Glomerular visceral epithelial cell (primary cell): ENCODE data around the gene OLA1.

Experiments used
- DNase-seq: peaks from one replicate; pipeline ENCODE4 v3.0.0-alpha.2; 2016; ENCODE audit errors: extremely low spot score

The OLA1 gene

DNA sequence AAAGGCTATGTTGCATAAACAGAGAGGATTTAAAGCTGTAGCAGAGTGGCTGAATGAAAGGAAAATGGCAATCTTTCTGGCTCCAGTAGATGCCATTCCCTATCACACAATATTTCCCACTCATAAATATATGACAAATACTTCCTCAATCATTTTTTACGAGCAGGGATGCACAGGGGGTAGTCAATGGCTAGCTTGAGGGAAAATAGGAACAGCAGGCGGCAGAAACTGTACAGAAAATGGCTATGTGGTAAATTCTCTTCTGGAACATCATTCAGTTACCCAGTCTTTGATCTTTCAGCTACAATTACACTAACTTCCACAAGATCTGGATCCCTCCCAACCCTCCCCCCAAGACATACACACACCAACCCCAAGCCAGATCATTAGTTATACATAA, 127.2 kb downstream of the OLA1 start:
- DNase-seq: no peak

DNA sequence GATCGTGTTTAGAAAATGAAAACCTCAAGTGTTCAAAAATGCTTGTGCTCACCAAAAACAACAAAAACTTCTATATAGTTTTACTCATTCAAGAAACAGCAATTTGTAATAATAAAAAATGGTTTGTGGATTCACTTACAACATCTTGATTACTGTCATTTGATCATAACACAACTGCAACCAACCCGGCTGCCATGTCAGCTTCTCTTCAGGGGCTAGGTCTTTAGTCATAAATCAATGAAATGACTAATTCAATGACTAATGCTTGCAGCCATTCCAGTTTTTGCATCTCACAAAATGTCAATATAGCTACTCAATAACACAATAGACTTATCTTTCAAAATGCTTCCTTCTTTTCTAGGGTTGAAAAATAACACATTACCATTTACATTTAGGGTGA, 128.0 kb downstream of the OLA1 start:
- DNase-seq: no peak

DNA sequence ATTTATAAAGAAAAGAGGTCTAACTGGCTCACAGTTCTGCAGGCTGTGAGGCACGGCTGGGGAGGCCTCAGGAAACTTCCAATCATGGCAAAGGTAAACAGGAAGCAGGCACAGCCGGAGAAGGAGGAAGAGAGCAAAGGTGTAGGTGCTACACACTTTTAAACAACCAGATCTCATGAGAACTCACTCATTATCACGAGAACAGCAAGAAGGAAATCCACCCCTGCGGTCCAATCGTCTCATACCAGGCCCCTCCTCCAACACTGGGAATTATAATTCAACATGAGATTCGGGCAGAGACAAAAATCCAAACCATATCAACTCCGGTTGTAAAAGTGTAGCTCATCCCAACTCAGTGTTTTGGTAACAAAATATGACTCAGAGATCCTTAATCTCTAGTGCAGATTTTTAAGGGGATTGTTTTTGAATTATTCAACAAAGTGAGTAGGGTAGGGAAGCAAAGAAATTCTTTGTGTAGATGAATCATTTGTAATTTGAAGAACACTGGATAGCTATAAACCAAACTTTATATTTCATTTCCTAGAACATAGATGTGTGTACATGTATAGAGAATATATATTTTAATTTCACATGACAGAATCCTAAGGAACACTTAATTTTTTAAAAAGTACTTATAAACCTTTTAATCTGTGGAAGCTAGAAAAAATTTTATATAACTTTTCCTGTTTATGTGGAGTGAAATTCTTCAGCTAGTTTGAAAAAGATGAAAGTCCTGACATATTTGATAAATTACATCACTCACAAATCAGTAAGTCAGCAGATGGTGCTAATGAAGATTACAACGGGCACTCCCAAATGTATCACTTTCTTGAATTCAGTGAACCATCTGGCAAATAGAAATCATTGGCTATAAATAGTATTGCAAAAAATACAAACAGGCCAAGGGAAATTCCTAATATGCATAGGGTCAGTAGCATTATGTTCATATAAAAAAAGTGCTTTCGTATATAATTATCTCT, 130.1 kb downstream of the OLA1 start:
- DNase-seq: peak; percentile 38

DNA sequence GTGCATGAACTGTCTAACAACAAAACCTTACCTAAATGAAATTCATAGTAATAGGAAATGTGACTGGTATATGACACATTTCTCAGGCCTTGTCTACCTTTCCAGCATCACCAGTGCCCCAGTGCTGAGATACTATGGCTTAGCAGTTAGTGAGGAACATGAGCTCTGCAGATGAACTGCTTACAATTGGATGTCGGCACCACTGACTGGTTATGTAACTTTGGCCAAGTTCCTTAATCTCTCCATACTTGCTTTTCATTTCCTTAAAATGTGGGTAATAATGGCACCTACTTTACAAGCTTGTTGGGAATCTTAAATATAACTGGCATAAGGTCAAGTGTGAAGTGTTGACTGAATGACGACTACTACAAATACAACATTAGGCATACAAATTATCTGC, 136.3 kb downstream of the OLA1 start:
- DNase-seq: no peak

DNA sequence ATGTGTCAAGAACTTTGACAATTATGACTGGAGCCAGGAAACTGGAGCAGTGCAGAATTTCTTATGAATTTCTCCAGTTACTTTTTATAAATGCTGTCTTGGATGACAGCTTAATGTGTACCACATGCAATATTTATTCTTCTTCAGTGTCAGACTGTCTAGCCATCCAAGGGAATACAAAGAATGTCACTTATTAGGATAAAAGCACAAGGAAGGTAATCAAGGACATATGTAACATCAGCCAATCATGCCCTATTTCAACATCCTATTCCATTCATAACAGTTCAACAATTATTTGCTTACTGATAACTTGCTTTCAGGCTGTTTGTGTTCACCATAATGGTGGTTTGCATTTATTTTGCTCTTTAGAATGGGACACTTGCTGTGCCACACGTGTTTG, 139.8 kb downstream of the OLA1 start:
- no peak for DNase-seq

DNA sequence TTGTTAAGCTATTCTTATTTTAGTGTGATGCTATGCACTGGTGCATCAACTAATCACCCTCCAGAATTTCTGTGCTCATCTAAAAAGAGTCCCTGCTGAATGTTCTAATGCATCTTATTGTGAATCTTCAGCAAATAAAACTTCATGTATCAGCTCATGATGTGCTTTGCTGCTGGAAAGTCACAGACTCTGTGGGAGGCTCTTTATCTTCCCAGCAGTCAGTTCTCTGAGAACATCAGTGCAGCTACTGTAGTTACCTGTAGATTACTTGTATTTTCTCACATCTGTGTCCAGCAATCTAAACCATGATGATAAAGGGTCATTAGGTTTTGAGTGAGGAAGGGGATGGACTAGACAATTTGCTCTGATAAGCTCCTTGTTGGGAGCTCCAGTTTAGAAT, 141.6 kb downstream of the OLA1 start:
- no peak for DNase-seq

DNA sequence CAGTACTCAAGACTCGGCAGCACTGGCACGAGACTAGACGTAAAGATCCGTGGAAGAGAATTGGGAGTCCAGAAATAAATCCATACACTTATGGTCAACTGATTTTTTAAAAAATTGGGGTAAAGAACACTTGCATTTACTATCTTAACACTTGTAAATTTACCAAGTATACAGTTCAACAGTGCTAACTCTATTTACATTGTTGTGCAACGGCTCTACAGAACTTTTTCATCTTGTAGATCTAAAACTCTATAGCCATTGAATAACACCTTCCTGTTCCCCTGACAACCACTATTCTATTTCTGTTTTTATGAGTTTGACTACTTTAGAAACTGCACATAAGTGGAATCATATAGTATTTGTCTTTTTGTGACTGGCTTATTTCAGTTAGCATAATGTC, 153.8 kb downstream of the OLA1 start:
- DNase-seq: no peak

DNA sequence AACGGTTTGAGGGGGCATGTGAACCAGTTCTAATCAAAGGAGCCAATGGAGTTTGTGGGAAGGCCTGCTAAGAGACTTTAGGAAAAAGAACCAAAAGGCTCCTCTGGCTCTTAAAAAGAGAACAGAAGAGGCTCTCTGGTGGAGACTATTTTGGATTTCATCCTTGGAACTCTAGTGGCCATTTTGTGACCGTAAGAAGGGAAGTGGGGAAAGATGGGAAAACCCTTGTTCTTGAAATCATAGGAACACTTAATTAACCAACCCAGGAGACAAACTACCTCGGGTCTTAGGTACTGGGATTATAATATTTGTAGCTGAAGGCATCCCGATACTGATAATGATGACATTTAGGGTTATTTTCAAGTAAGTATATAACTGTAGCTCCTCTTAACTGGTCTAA, 157.9 kb downstream of the OLA1 start:
- DNase-seq: no peak

DNA sequence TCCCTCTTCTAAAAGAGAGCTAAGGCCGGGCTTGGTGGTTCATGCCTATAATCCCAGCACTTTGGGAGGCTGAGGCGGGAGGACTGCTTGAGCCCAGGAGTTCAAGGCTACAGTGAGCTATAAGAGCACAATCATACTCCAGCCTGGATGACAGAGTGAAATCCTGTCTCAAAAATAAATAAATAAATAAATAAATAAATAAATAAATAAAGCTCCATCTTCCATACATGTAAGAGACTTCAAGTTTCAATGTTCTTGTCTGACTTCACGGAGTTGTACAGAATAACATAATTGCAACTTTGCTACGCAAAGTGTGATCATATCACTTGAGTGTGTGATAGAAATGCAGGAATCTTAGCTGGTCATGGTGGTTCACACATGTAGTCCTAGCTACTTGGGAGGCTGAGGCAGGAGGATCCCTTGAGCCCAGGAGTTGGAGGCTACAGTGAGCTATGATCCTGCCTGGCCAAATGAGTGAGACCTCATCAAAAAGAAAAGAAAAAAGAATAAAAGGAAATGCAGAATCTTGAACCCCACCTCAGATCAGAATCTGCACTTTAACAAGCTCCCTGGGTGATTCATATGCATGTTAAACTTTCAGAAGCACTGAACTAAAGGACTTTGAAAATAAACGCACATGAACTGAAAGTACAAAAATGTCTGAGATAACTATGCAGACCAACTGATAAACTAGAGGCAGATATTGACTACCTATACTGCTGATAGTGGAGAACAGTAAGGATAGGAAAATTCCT, 159.4 kb downstream of the OLA1 start:
- no peak for DNase-seq

DNA sequence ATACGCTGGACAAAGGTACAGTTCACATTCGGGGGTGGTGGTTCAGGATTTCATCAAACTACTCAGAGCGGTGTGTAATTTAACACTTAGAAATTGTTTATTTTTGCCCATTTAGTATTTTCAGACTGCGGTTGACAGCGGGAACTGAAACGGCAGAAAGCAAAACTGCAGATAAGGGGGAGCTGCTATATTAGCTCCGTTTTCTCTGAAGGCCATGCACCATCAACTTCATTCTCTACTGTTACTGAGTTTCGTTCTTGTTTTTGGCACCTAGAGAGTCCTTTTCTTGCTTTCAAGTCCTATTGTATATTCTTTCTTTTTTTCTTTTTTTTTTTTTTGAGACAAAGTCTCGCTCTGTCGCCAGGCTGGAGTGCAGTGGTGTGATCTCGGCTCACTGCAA, 161.6 kb downstream of the OLA1 start:
- no peak for DNase-seq

DNA sequence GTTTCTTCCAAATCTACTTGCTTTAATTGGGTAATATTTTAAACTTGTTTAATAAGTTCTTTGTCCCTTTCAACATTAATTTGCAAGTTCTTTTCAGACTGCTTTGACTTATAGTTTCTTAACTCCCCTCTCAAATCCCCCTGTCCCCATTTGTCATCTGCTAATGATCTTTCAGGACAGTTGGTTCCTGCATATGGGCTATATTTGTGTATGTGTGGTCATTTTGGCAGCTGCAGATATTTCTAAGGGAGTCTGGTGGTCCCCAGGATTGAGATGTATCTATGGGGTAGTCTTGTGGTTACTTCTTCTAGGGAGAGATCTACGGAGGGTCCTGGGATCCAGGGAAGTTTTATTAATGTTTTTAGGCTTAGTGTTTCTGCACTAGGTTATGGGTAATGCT, 162.6 kb downstream of the OLA1 start:
- no peak for DNase-seq

DNA sequence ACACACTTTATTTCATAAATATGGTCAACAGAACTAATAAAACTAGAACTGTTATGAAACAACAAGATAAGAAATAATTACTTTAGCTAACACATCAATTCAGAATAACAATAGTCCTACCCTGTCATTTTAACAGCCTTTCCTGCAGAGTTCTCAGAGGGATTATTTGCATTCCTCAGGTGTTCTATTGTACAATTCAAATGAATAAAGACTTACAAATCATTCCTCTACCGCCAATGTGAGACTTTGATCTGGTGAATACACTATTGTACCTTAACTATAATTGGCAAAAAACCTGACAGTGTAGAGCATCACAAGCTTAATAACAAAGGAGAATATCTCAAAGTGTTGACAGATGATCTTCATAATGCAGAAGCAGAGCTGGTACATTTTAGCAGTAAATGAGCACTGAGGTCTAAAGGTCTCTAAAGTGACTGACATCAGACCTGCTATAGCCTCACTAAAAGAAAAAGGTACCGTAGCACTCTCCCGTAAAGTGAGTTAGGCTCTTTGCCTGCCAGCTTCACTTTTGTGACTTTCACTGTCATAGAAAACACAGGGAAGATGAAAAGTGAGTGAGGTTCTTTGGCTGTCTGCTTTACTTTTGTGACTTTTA, 164.4 kb downstream of the OLA1 start:
- no peak for DNase-seq

DNA sequence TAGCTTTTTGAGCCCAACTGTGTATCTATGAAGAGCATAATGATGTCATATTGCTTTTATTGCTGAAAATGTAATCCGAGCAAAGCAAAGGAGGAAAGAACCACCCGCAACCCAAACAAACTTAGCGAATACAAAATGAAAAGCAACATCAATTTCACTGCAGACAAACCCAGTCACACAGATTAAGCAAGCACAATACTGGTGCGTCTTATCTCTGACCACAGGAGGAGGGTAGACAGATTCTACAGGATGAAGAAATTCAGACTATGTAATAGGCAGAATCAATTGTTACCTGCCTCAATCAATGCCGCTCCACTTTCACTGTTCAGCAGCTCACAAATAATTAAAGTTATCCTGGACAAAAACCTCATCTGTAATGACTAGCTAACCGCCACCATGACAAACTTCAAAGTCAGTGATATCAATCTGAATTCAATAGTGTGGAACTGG, 167.6 kb downstream of the OLA1 start:
- no peak for DNase-seq

DNA sequence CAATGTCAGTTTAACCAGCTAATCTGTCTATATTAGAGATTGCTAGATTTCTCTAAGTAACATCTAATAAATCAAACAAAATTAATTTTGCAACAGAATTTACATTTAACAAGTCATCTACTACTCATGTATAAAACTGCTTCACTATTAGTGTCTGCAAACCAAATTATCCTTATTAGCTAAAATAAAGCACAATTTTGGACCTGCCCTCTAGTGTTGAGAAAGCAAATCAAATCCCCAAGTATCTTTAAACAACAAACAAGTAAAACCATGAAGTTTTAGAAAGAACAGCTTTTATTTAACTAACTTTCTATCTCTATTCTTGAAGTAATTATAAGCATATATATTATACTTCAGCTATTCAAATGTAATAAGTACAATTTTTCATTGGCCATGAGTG, 170.1 kb downstream of the OLA1 start:
- DNase-seq: no peak

DNA sequence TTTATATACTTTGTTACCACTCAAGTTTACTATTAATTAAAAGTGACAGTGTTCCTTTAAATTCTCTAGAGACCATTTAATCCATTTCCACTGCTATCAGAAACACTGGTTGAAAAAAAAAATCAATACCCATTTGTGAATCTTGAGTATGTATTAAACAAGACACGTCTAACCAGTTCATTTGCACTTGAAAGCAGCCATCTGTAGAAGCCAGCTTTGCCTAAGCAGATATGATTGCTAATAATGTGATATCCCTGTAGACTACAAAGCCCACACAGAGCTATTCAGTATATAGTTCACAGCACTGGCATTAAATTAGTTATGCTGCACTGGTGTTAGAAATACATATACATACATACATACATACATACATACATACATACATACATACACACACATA, 171.4 kb downstream of the OLA1 start:
- no peak for DNase-seq

DNA sequence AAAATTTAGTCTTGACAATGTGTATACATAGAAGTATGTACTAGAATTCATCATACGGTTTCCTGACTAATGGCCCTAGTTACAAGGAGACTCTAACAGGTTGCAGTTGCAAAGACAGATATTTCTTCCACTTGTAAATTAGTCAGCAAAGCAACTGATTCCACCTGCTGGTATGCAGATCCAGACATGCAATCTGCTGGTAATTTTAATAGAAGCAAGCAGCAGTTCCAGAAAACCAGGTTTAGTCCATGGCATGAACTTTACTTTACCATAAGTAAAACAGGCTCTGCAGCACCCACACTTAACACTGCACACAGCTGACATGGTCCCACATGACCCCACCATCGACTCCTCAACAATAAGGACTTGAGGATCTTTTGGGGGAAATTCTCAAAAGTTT, 172.3 kb downstream of the OLA1 start:
- DNase-seq: no peak

DNA sequence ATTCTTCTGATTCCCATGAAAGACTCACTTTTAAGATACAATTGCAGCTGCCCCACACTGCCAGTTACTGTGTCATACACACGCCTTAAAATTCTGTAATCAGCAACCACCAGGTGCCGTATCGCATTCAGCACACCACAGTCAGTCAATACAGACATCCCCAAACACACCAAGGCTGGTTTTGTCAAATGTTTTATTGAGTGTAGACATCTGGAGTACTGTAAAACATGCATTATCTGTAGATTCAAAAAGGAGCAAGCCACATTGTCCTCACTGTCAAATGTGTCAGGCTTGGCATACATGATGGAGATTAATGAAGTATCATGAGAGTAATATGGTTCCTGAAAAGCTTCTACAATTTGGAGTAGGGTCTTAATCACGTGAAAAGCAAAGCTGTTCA, 173.5 kb downstream of the OLA1 start:
- DNase-seq: no peak

DNA sequence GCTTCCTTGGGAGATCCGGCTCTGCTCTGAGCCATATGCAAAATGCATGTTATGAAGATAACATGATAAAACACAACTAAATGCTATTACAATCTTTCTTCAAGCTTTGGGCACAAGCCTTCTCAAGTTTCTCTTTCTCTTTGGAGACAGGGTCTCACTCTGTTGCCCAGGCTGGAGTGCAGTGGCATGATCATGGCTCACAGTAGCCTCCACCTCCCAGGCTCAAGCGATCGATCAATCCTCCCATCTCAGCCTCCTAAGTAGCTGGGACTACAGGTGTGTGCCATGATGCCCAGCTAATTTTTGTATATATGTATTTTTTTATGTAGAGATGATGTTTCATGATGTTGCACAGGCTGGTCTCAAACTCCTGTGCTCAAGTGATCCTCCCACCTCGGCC, 175.5 kb downstream of the OLA1 start:
- DNase-seq: no peak

DNA sequence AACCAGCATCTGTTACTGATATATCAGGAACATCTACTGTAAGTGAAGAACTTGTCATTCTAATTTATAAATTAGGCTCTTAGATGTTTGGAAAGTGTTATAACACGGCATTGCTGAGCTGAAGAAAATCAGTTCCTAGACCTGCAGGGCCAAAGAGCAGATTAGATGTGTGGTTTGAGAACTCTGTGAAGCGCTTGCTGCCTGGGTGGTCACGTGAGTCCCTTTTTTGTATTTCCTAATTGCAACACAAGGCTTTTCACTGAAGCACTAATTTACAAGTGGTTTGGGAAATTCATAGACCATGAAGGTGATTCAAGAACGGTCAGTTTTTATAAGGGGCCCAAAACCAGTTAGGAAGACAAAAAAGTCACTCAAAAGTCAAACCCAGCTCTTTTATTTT, 176.3 kb downstream of the OLA1 start:
- DNase-seq: no peak

DNA sequence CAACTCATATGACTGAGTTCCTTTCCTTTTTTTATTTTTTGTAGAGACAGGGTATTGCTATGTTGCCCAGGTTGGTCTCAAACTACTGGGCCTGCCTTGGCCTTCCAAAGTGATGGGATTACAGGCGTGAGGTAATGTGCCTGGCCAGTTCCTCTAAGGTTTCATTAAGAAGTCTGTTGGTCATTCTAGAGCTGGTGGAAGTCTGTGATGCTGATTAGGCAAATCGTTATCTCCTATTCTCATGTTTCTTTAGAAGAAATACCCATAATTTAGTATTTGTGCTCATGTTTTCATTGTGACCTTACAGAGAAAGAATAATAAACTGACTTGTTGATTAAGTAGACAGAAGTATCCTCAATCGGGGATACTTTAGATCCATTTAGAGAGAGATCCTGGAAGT, 177.0 kb downstream of the OLA1 start:
- DNase-seq: no peak

DNA sequence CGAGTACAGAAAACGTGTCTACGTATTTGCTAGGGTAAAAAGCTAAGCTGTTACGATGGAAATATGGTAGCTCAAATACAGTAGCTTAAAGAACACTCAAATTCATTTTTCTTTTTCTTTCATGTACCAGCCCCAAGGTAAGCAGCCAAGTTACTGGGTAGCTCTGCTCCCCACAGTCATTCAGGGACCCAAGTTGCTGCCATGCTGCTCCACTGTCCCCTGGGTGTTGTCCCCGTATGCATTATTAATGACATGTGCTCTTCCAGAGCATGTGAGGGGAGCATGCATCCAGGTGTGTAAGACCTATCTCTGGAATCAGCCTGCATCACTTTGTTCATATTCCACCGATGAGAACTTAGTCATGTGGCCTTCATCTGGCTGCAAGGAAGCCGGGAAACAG, 178.1 kb downstream of the OLA1 start:
- no peak for DNase-seq

DNA sequence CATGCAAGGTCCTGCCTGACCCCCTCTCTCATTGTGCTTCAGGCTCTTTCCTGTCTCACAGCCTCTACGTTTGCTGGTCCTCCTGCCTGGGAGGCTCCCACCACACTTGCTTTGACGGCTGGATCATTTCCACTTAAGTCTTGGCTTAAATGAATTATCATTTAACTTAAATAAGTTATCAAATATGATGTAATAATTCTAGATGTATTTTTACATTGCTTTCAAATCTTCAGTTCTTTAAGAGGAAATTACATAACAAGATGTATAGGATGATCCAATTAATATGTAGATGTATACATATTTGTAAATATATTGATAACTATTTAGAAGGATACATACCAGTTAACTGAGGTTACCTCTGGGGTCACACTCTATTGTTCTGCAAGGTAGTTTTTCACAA, 180.5 kb downstream of the OLA1 start:
- no peak for DNase-seq

DNA sequence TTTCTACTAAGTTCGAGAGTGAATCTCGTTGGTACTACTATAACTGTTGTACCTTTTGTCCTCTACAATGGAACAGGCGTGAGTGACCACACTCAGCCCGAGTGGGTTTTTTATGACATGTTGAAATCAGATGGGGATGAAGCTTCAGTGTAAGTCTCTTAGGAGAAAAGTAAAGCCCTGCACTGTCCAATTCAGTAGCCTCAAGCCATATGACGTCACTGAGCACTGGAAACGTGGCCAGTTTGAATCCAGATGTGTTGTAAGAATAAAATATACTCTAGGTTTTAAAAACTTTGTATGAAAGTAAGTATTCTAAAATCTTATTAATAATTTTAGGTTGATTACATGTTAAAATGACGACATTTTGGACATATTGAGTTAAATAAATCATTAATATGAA, 181.5 kb downstream of the OLA1 start:
- no peak for DNase-seq
